NCI-H82 (cell line): ENCODE measurements around the gene ETV6.
A peak's percentile ranks its signal among the peaks of the same experiment; 100 is the strongest.

ENCODE experiments used
- DNase-seq: peaks from one replicate; lab custom pipeline; 2025; lab: John Stamatoyannopoulos, UW

ETV6 gene

GRCh38 chr12:11758510-11759493 lies 109.3 kb downstream of the ETV6 start:
- DNase-seq, result peak; percentile 36

GRCh38 chr12:11759494-11759878 lies 110.0 kb downstream of the ETV6 start:
- no peak for DNase-seq

GRCh38 chr12:11759899-11760298 lies 110.4 kb downstream of the ETV6 start:
- DNase-seq, result no peak

- DNase-seq, result no peak
Observed at GRCh38 chr12:11761869-11762567, 112.5 kb downstream of the ETV6 start.

GRCh38 chr12:11762723-11763326 lies 113.4 kb downstream of the ETV6 start:
- DNase-seq, result no peak

GRCh38 chr12:11763760-11764520 lies 114.5 kb downstream of the ETV6 start:
- peak; percentile 42 for DNase-seq

- DNase-seq, result no peak
Observed at GRCh38 chr12:11764837-11765236, 115.4 kb downstream of the ETV6 start.

- DNase-seq, result peak; percentile 32
Observed at GRCh38 chr12:11765421-11765816, 115.9 kb downstream of the ETV6 start.

- peak; percentile 13 for DNase-seq
Observed at GRCh38 chr12:11765817-11766794, 116.6 kb downstream of the ETV6 start.

- DNase-seq, result no peak
Observed at GRCh38 chr12:11767029-11767724, 117.7 kb downstream of the ETV6 start.

GRCh38 chr12:11767798-11768197 lies 118.3 kb downstream of the ETV6 start:
- no peak for DNase-seq

- DNase-seq, result no peak
Observed at GRCh38 chr12:11768233-11768965, 118.9 kb downstream of the ETV6 start.

GRCh38 chr12:11769723-11770514 lies 120.4 kb downstream of the ETV6 start:
- DNase-seq, result no peak

GRCh38 chr12:11771356-11771755 lies 121.9 kb downstream of the ETV6 start:
- no peak for DNase-seq

GRCh38 chr12:11771895-11772502 lies 122.5 kb downstream of the ETV6 start:
- DNase-seq, result no peak

GRCh38 chr12:11773889-11774677 lies 124.6 kb downstream of the ETV6 start:
- DNase-seq, result no peak

GRCh38 chr12:11774821-11775220 lies 125.3 kb downstream of the ETV6 start:
- no peak for DNase-seq
